ENCODE measurements around the gene U2AF2.
"Not testable (repeated sequence)": the region's sequence is repeated elsewhere in the genome, so short reads cannot be mapped to it uniquely, and the experiment has no call there.

U2AF2 gene

DNA sequence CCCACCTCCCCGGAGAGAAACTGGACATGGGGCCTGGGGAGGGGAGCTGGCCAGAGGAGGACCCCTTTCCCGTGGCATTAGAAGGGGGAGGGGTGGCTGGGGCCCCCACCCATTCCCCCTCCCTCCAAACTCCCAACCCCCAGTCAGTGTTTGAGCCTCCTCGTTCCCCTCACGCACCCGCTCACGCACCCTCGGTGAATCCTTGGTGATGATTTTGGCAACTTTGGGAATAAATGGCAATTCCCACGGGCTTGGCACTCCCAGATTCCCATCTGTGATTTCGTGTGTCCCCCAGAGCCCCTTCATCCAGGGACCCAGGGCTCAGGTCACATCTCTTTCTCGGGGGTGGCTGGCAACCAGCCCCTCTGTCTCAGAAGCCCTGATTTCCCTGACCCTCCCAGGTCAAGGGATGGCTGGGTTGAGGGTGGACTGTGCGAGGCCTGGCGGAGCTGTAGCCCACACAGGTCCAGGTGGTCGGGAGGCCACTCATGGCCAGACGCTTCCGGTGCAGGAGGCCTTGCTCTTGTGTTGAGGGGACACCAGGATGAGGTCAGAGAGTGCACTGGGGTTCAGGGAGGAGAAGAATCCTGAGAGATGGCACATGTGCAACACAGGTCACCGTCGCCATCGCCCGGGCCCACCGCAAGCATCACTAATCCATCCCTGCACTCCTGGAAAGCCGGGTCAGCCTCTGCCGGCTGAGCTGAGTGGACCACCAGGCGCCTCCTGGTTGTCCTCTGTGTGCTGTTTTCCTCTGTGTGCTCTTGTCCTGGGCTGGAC is 40.9 kb downstream of the U2AF2 start:
- DNase-seq (ENCODE audit: low read depth): no peak
- no peak overlapping the region for H3K4me3 ChIP-seq (ENCODE audit: low read depth, low read length)

DNA sequence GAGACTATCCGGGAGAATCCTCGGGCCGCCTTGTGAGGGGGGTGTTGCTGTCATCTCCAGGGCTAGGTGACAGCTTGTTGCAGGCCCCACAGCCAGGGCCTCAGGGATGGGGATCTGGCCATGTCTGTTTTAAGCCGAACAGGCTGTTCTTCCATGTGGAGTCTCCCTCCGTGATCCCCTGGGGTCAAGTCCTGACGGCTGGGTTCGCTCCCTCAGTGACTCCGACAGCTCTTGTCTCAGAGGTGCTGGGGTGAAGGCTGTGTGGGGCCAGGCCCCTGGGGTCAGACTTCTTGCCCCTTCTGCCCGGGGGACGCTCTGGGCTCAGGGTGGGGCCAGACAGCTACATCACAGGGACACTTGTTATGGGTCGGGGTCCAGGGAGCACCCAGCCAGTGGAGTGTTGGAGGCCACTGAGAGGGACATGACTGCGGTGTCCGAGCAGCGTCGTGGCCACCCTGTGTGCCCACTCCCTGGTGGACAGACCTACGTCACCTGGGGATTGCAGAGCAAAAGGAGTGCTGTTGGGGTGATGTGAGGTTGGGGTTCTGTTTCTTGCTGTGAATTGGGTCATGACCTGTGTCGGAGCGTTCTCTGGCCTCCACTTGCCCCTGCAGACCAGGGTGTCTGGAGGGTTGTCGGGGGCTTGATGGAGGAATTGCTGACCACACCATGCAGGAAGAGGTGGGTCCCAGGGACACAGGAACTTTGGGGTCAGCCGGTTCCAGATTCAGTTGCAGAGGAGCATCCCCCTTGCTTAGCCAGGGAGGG is 41.6 kb downstream of the U2AF2 start:
- DNase-seq (ENCODE audit: low read depth): no peak
- H3K4me3 ChIP-seq (ENCODE audit: low read depth, low read length): no peak overlapping the region

DNA sequence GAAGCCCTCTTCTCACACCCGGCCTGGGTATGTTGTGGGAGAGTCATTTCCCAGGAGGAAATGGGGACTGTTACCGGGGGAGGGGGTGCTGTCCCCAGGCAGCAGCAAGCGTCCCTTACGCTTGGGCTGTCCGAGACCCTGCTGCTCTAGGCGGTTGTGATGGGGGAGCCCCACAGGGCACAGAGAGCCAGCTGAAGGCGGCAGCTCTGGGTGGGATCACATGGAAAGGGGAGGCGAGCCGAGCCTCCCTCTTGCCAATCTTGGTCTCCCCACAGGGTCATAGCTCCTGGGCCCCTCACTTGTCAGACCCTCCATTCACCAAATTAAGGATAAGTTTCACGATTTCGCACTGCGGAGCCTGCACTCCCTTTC is 42.2 kb downstream of the U2AF2 start:
- DNase-seq (ENCODE audit: low read depth): no peak
- H3K4me3 ChIP-seq (ENCODE audit: low read depth, low read length): no peak overlapping the region

DNA sequence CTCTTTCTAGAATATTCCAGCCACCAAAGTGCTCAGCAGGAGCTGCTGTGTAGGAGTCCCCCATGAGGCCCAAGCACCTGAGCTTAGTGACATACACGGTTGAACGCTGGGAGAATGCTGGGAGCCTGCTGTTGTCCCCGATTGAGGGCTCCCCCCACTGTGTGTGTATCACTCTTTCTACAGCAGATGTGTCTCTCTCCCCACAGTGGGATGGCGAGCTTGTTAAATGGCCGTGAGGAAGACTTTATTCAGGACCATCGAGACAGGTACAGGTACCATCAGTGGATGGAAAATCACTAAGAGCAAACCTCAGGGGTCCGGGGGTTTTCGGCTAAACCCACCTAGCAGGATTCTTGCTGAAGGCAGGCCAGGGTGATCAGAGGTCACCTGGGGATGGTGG is 42.9 kb downstream of the U2AF2 start:
- no peak for DNase-seq (ENCODE audit: low read depth)
- no peak overlapping the region for H3K4me3 ChIP-seq (ENCODE audit: low read depth, low read length)

DNA sequence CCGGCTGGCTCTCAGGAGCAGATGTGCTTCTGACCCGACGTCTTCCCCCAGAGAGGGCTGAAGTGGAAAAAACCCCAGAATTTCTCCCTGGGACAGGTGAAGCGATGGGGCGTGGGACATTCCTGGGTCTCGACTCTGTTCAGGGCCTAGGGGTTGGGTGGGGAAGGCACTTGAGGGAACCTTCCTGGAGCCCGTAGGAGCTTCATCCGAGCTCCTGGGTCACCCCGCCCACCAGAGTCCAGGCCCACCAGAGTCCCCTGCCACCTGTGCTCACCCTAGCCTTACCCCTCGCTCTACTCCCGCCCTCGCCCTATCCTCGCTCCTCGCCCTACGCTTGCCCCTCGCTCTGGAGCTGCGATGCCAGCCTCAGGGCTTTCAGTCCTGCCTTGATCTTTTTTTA is 43.4 kb downstream of the U2AF2 start:
- no peak overlapping the region for H3K4me3 ChIP-seq (ENCODE audit: low read depth, low read length)
- no peak for DNase-seq (ENCODE audit: low read depth)

DNA sequence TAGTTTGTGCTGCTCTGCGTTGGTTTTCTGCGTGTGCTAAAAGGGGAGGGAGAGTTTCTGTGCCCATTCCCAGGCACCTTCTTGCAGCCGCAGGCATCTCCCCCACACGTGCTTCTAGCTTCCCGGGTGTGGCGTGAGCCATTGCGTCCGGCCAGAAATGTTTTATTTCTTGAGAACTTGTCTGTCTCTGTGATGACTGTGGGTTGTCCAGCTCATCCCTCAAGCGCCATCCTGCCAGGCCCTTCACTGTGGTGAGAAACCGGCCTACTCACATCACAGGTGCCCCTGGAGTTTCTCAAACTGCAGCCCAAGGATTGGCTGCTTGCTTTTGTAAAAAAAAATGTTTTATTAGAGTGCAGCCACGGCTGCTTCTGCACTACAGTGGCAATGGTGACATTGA is 44.4 kb downstream of the U2AF2 start:
- DNase-seq (ENCODE audit: low read depth): no peak
- H3K4me3 ChIP-seq (ENCODE audit: low read depth, low read length): no peak overlapping the region

DNA sequence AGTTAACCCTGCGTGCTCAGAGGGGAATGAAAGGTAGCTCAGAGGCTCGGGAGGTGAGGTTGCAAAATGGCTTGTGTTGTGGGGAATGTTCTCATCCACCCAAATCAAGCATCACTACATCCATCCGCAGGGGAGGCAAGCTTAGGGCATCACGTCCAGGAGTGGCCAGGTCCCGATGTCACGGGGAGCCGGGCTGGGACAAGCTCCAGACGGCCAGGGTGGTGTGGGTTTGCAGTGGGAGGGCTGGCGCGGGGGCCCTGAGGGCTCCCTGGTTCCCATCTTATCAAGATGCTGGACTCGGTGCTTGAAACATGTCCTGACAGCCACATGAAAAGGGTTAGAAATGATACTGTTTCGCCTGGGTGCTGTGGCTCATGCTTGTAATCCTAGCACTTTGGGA is 46.0 kb downstream of the U2AF2 start:
- H3K4me3 ChIP-seq (ENCODE audit: low read depth, low read length): no peak overlapping the region
- DNase-seq (ENCODE audit: low read depth): no peak

DNA sequence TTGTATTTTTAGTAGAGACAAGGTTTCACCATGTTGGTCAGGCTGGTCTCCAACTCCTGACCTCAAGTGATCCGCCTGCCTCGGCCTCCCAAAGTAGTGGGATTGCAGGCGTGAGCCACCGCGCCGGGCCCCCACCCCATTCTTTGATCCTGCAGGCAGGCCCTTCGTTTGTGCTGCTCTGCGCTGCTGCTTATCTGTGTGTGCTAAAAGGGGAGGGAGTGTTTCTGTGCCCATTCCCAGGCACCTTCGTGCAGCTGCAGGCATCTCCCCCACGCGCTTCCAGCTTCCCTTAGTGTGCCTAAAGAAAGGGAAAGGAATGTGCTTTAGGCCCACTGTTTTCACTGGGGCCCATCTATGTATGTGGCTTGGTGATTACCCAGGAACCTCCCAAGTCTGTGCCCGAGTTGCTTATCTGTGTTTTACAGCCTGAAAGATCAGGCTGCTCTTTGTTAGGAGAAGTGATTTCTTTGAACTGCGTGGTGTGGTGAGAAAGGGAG is 47.3 kb downstream of the U2AF2 start:
- no peak overlapping the region for H3K4me3 ChIP-seq (ENCODE audit: low read depth, low read length)
- DNase-seq (ENCODE audit: low read depth): no peak

DNA sequence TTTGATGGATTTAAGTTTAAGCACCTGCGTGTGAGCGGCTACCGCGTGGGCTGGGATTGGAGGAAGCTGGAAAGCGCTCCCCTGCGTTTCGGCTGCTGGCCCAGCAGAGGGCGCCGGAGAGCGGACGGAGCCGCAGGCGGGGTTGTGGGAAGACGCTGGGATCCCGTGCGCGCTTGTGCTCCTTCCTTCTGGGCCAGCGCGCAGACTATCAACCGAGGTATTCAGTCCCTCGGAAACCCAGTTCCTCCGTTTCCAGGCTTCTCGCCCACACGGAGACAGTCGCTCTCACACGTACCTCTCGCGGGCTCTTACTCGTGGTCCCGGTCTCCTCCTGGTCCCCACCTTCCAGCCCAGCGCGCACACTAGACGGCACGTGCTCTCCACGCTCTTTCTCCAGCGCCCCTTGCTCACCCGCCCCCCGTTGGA is 49.0 kb downstream of the U2AF2 start:
- H3K4me3 ChIP-seq (ENCODE audit: low read depth, low read length): no peak overlapping the region
- no peak for DNase-seq (ENCODE audit: low read depth)

DNA sequence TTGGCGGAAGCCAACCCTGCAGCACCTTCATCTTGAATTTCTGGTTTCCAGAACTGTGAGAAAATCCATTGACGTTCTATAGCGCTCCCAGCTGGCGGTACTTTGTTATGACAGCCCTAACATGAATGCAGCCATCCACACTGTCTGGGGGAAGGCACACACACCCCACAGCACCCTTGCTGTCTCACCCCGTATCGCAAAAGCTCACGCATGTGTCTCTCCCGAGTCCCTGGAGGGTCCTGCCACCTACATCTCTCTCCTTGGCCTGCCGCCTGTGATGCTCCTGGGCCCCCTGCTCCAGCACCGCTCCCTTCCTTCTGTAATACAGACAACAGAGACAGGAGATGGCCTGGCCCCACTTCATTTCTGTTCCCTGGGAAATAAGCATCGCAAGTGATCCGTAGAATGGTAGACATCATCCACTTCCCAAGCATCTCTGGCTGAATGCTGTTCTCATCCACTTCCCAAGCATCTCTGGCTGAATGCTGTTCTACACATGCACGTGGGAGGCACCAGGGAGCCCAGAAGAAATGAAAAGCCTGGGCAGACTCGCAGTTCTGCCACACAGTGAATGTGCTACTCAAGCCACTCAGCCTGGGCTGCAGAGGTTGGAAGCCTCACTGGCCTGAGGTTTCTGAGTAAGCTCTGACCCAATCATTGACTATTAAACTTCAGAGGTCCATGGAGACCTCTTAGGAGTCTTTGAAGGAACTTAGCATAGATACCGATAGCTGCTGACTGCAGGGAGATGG is 49.8 kb downstream of the U2AF2 start:
- no peak for DNase-seq (ENCODE audit: low read depth)
- no peak overlapping the region for H3K4me3 ChIP-seq (ENCODE audit: low read depth, low read length)

DNA sequence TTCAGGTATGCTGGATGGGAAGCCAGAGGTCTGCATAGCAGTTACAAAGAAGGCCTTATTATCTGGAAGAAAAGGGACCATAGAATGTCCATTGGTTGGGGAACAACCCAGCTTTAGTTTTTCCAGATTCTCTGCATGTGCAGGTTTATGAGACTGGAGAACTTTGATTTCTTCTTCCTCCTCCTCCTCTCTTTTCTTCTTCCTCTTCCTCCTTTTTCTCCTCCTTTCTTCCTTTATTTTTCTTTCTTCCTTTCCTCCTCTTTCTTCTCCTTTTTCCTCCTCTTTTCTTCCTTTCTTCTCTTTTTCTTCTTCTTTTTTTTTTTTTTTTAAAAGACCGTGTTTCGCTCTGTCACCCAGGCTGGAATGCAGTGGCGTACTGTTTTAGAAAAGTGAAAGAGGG is 51.1 kb downstream of the U2AF2 start:
- no peak overlapping the region for H3K4me3 ChIP-seq (ENCODE audit: low read depth, low read length)
- DNase-seq (ENCODE audit: low read depth): no peak

DNA sequence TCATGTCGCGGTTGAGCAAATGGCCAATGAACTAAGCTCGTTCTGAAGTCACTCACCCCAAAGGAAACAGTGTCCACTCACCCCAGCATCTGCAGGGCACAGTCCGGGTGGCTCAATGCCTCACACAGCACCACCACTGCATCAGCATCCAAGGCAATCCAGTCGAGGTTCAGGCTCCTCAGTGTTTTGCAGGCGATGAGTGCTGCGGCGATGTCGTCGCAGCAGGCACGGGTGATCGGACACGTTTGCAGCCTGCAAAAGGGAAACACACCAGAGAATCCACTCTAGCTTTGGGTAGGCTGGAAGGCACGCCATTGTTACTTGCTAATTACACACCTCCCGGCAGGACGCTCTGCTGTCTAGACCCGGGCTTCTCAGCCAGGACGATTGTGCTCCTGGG is 56.9 kb downstream of the U2AF2 start:
- no peak for DNase-seq (ENCODE audit: low read depth)
- no peak overlapping the region for H3K4me3 ChIP-seq (ENCODE audit: low read depth, low read length)

DNA sequence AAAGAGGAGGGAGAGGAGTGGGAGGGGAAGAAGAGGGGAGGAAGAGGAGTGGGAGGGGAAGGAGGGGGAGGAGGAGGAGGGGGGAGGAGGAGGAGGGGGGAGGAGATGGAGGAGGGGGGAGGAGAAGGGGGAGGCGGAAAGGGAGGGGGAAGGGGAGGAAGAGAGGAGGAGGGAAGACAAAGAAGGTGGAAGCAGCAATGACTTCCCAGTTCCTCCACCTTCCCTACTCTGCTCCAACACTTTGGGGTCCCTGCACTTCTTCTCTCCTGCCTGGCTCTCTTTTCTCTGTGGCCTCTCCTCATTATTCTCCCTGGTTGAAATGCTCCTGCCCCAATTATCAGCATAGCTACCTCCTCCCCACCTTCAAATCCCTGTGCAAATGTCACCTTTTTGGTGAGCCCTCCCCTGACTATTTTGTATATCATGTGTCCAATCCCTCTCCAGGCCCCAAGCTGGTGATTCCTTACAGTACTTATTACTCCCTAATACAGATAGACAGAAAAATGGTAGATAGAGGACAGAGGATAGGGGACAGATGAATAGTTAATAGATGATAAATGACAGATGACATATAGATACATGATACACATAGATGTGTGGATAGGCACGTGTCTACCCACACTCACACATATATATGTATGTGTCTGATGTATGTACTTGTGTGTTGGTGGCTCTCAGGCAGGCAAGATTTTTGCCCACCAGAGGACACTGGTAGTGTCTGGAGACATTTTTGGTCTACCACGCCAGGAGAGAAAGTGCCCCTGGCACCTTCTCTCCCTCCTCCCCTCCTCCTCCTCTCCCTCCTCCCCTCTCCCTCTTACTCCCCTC is 58.2 kb downstream of the U2AF2 start:
- H3K4me3 ChIP-seq (ENCODE audit: low read depth, low read length): no peak overlapping the region
- DNase-seq (ENCODE audit: low read depth): no peak

DNA sequence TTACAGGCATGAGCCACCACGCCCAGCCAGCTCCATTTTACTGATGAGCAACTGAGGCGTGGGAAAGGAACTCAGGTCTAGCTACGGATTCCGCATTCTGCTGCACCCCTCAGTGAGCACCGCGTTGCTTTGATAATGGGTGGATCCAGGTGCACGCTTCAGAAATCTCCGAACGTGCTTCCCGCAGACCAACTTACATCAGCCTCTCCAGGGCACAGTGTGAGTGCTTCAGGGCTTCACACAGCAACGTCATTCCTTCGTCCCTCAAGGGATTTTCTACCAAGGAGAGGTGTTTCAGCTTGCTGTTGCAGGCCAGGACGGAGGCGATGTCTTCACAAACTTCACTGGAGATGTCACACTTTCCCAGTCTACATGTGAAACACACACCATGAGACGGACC is 61.7 kb downstream of the U2AF2 start:
- DNase-seq (ENCODE audit: low read depth): no peak
- H3K4me3 ChIP-seq (ENCODE audit: low read depth, low read length): no peak overlapping the region

DNA sequence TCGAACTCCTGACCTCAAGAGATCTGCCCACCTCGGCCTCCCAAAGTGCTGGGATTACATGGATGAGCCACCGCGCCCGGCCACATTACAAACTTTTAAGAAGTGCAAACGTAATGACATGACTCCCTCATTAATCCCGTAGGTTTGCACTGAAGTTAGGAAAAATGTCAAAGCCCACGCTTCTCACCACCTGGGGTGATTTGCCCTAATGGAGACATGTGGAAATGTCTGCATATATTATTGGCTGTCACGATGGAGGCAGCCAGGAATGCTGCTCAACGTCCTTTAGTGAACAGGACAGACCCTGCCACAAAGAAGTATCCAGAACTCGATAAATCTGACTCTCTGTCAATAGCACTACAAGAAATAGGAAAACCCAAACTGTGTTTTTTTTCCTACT is 62.4 kb downstream of the U2AF2 start:
- no peak overlapping the region for H3K4me3 ChIP-seq (ENCODE audit: low read depth, low read length)
- DNase-seq (ENCODE audit: low read depth): no peak

DNA sequence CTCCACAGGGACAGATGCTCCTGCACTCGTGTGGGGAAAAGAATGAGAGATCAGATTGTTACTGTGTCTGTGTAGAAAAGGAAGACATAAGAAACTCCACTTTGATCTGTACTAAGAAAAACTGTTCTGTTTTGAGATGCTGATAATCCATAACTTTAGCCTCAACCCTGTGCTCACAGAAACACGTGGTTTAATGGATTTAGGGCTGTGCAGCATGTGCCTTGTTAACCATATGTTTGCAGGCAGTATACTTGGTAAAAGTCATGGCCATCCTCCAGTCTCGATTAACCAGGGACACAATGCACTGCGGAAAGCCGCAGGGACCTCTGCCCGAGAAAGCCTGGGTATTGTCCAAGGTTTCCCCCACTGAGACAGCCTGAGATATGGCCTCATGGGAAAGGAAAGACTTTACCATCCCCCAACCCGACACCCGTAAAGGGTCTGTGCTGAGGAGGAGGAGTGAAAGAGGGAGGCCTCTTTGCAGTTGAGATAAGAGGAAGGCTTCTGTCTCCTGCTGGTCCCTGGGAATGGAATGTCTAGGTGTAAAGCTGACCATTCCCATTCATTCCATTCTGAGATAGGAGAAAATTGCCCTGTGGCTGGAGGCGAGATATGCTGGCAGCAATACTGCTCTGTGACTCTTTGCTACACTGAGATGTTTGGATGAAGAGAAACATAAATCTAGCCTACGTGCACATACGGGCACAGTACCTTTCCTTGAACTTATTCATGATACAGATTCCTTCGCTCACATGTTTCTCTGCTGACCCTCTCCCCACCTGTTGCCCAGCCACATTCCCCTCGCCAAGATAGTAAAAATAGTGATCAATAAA is 63.3 kb downstream of the U2AF2 start:
- not testable (repeated sequence) for DNase-seq (ENCODE audit: low read depth); H3K4me3 ChIP-seq (ENCODE audit: low read depth, low read length)

DNA sequence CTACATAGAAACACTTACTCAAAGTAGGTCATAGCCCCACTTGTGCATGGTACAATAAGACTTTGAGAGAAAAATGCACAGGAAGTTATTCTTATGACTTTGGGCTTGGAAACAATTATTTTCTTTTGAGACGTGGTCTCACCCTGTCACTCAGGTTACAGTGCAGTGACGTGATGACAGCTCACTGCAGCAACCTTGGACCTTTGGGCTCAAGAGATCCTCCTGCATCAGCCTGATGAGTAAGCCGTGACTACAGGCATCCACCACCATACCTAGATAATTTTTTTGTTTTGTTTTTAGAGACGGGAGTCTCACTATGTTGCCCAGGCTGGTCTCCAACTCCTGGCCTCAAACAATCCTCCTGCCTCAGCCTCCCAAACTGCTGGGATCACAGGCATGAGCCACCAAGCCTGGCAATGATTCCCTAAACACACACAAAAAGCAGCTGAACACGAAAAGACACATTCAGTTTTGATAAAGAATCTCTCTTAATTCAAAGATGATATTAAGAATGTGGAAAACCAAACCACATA is 65.4 kb downstream of the U2AF2 start:
- no peak overlapping the region for H3K4me3 ChIP-seq (ENCODE audit: low read depth, low read length)
- no peak for DNase-seq (ENCODE audit: low read depth)

DNA sequence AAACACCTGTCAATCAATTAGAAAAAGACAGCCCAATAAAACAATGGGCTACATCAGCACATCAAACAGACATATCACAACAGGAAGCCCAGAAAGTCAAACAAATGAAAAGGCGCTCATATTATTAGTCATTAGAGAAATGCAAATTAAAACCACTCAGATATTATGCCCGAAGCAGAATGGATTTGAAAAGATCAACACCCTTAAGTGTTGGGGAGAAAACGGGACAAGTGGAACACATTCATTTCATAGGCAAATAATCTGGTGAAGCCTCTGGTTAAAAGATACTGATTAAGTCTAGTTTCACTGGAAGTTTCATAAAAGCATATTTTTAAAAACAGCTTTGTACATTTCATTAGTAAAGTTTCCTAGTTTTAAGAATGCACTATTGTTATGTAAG is 66.0 kb downstream of the U2AF2 start:
- no peak overlapping the region for H3K4me3 ChIP-seq (ENCODE audit: low read depth, low read length)
- no peak for DNase-seq (ENCODE audit: low read depth)

Measured in skeletal muscle cell (primary cell).